NOMO-1 treated with dmso at 0.1 percent for 144 hours (cell line): ENCODE results near the gene USE1.

Experiments
- DNase-seq: peaks from one replicate; lab custom pipeline; 2025; ENCODE audit not compliant: unreplicated experiment; lab: John Stamatoyannopoulos, UW

The USE1 gene

GRCh38 chr19:17205237-17206140, 9.7 kb upstream of the USE1 start:
- DNase-seq = no peak

- no peak for DNase-seq
Observed at GRCh38 chr19:17206736-17207581, 8.2 kb upstream of the USE1 start.

- no peak for DNase-seq
Observed at GRCh38 chr19:17209126-17210036, 5.8 kb upstream of the USE1 start.

GRCh38 chr19:17210296-17210695, 4.9 kb upstream of the USE1 start:
- no peak for DNase-seq

GRCh38 chr19:17211547-17212446, 3.4 kb upstream of the USE1 start:
- no peak for DNase-seq

- DNase-seq = no peak
Observed at GRCh38 chr19:17213334-17213733, 1.8 kb upstream of the USE1 start.

- no peak for DNase-seq
Observed at GRCh38 chr19:17214508-17215126, 540 bp upstream of the USE1 start.

GRCh38 chr19:17216058-17216670, 1.0 kb downstream of the USE1 start:
- DNase-seq = no peak

GRCh38 chr19:17219286-17219685, 4.1 kb downstream of the USE1 start:
- DNase-seq = no peak

GRCh38 chr19:17220207-17220758, 5.1 kb downstream of the USE1 start:
- DNase-seq = peak; percentile 53

GRCh38 chr19:17225053-17225452, 9.9 kb downstream of the USE1 start:
- no peak for DNase-seq

- DNase-seq = peak; percentile 98
Observed at GRCh38 chr19:17226002-17226933, 11.1 kb downstream of the USE1 start, which contains the start of gene OCEL1. Gene OCEL1 (plus strand): TSS chr19:17226226. CDS start chr19:17226248, 22 bp downstream.

- DNase-seq = no peak
Observed at GRCh38 chr19:17227798-17228367, 12.7 kb downstream of the USE1 start.

GRCh38 chr19:17229890-17230289, 14.7 kb downstream of the USE1 start:
- no peak for DNase-seq

- DNase-seq = no peak
Observed at GRCh38 chr19:17232258-17232657, 17.1 kb downstream of the USE1 start.

GRCh38 chr19:17234911-17235299, 19.7 kb downstream of the USE1 start:
- DNase-seq = no peak

- DNase-seq = no peak
Observed at GRCh38 chr19:17235300-17235970, 20.3 kb downstream of the USE1 start.
